H1 (cell line): Measurements from ENCODE around the gene GMFB. TPM values are rescaled to one million over a fixed set of nuclear protein-coding genes. Genes with fewer than 3 reads are reported as not detected.

Experiments used
- CTBP2 ChIP-seq: IDR thresholded peaks from 2 replicates; pipeline ENCODE4 v1.7.0; 2011; ENCODE audit warnings: borderline replicate concordance, mild to moderate bottlenecking, moderate library complexity, mixed read lengths, low read length; ENCODE audit not compliant: insufficient read depth, insufficient read length
- KDM4A ChIP-seq: IDR thresholded peaks from one replicate; pipeline ENCODE4 v1.7.1; 2012; ENCODE audit warnings: low read depth, mild to moderate bottlenecking, moderate library complexity, low read length, inconsistent platforms; ENCODE audit not compliant: severe bottlenecking
- SAP30 ChIP-seq: fragments of 300-600 bp; sonication (generic); IDR thresholded peaks from 2 replicates; pipeline ENCODE4 v1.7.1; 2012; ENCODE audit warnings: low read length, moderate library complexity, mild to moderate bottlenecking, inconsistent platforms; ENCODE audit not compliant: insufficient read depth, insufficient replicate concordance
- polyA plus RNA-seq, 7 experiments: library from polyadenylated mRNA; depleted of rRNA in 3 of 7; stranded (reverse) in 5 of 7; unstranded in 2 of 7; fragments of >200 nt in 5 of 7; fragments of 200-250 nt in 2 of 7; gene quantifications; 1 replicate in 5 of 7; 2 replicates in 1 of 7; 4 replicates in 1 of 7; pipeline versions ENCODE4 v1.2.1 to v1.2.3, GENCODE V29; 2011 to 2013; ENCODE audit warnings: missing spikeins in 2 of 7, mixed read lengths in 2 of 7
- total RNA-seq: library from RNA; stranded (reverse); fragmentation: NEBNext Ultra II Directional; extraction: Animal tissue kit (Norgen Biotek cat#: 25700); gene quantifications from 2 replicates; pipeline ENCODE4 v1.2.1, GENCODE V29; 2021

GMFB gene
- total and polyA plus RNA-seq, 2 of the 8 experiments (the other 6 are each of a cell fraction or from before 2014, with no cell fraction given) = 17.9 to 77.3 TPM

GRCh38 chr14:54450535-54450934 lies 38.2 kb downstream of the GMFB start (continued):
- TF ChIP-seq SAP30 (no peak), CTBP2 (no peak), KDM4A (no peak)
